Measurements from ENCODE around the gene POPDC3.

DNA sequence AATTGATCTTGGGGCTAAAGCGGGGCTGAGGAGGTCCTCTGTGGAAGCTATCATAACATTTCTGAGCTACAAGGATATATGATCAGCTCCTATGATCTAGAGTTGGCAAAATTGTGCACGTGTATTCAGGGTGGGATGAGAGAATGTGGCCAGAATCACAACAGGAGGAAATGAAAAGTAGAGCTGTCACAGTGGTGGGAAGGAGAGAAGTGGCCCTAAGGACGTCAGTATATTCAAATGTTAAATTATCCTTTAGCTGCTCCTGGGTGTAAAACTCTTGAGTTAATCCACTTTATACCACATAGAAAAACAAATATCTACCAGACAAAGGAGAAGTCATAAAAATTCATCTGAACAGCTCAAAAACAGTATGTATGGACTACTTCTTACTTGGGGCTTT, 14.8 kb upstream of the POPDC3 start:
- TF ChIP-seq POLR2A (IDR thresholded peaks at IDR 0.05) (no peak), POLR2AphosphoS5 (IDR thresholded peaks at IDR 0.05) (no peak), EP300 (IDR thresholded peaks at IDR 0.05) (no peak)
- TF ChIP-seq, protein P1, sequence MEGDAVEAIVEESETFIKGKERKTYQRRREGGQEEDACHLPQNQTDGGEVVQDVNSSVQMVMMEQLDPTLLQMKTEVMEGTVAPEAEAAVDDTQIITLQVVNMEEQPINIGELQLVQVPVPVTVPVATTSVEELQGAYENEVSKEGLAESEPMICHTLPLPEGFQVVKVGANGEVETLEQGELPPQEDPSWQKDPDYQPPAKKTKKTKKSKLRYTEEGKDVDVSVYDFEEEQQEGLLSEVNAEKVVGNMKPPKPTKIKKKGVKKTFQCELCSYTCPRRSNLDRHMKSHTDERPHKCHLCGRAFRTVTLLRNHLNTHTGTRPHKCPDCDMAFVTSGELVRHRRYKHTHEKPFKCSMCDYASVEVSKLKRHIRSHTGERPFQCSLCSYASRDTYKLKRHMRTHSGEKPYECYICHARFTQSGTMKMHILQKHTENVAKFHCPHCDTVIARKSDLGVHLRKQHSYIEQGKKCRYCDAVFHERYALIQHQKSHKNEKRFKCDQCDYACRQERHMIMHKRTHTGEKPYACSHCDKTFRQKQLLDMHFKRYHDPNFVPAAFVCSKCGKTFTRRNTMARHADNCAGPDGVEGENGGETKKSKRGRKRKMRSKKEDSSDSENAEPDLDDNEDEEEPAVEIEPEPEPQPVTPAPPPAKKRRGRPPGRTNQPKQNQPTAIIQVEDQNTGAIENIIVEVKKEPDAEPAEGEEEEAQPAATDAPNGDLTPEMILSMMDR (IDR thresholded peaks at IDR 0.05) = no peak
